ENCODE measurements around the gene WDR59. TPM values are rescaled to one million over a fixed set of nuclear protein-coding genes. Genes with fewer than 3 reads are reported as not detected.

WDR59 gene
- total RNA-seq, 1 experiment from 2014 or later = 32.0 TPM

DNA sequence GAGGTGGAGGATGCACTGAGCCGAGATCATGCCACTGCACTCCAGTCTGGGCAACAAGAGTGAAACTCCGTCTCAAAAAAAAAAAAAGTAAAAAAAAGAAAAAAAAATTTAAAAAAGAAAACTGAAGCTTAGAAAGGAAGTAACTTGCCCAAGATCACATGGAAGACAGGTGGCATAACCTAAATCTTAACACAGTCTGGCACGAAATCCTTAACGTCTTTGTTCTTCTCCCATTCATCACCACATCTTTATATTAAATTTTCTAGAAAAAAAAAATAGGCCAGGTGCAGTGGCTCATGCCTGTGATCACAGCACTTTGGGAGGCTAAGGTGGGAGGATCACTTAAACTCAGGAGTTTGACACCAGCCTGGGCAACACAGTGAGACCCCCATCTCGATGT is 9.3 kb downstream of the WDR59 start:
- Histone ChIP-seq H3K36me3 (replicated peaks; ENCODE audit: control insufficient read depth, insufficient read depth, low read length) (peaks cover 4% of the 10 kb centered on the region), H3K4me3 (ENCODE audit: insufficient read depth, low read depth, low read length) (no peak overlapping the region), H3K27me3 (ENCODE audit: control insufficient read depth, insufficient read depth, low read length) (no peaks in the 10 kb centered on the region)
- DNase-seq = no peak

DNA sequence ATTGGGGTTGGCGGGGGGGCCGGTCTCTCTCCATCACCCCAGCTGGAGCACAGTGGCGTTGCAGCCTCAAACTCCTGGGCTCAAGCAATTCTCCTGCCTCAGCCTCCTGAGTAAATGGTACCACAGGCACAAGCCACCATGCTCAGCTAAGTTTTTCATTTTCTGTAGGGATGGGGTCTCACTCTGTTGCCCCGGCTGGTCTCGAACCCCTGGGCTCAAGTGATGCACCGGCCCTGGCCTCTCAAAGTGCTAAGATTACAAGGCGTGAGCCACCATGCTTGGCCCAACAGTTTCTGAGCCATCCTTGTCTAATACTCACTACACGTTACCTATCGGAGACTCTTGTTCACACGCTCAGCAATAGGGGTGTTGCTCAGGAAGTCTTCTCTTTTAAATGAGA is 11.6 kb downstream of the WDR59 start:
- Histone ChIP-seq H3K36me3 (replicated peaks; ENCODE audit: control insufficient read depth, insufficient read depth, low read length) (peaks cover 4% of the 10 kb centered on the region), H3K4me3 (ENCODE audit: insufficient read depth, low read depth, low read length) (no peak overlapping the region), H3K27me3 (ENCODE audit: control insufficient read depth, insufficient read depth, low read length) (no peaks in the 10 kb centered on the region)
- DNase-seq = no peak

- Histone ChIP-seq H3K4me3 (ENCODE audit: insufficient read depth, low read depth, low read length) (no peak overlapping the region), H3K27me3 (ENCODE audit: control insufficient read depth, insufficient read depth, low read length) (no peaks in the 10 kb centered on the region), H3K36me3 (replicated peaks; ENCODE audit: control insufficient read depth, insufficient read depth, low read length) (peaks cover 14% of the 10 kb centered on the region)
- no peak for DNase-seq
Observed at GRCh38 chr16:74954763-74955162, 30.2 kb downstream of the WDR59 start.

DNA sequence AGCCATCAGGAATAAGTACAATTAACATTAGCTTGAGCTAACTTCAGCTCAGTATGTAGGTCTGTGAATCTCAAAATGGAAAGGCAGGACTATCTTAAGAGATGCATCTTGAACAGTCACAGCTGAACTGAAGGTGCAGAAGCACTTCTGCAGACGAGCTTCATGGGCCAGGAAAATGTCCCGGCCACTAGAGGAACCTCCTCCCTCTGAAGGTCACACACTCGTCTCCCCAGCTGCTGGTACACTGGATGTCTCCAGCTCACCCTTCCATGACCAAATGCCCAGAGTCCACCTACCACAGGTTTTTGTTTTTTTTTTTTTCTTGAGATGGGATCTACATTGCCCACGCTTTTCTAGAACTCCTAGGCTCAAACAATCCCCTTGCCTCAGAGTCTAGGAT is 33.2 kb downstream of the WDR59 start:
- peaks cover 16% of the 10 kb centered on the region for H3K36me3 ChIP-seq (replicated peaks; ENCODE audit: control insufficient read depth, insufficient read depth, low read length)
- no peak overlapping the region for H3K4me3 ChIP-seq (ENCODE audit: insufficient read depth, low read depth, low read length)
- H3K27me3 ChIP-seq (ENCODE audit: control insufficient read depth, insufficient read depth, low read length) = no peaks in the 10 kb centered on the region
- no peak for DNase-seq

DNA sequence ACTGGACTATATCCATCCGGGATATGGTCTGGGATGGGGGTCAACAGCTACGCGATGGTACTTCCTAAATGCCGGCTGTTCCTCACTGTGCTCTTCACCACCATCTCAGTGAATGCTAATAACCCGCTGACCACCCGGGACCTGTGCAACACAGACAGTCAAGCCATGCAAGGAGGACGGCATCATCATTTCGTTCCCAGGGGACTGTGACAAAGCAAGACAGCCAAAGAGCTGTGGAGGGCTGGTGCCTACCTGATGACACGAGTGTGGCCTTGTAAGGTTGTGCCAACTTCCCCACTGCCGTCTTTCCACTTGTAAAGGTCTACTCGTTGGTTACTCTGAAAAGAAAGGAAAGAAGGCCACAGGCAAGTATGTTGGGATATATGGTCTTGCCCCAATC is 33.7 kb downstream of the WDR59 start:
- Histone ChIP-seq H3K36me3 (replicated peaks; ENCODE audit: control insufficient read depth, insufficient read depth, low read length) (peaks cover 16% of the 10 kb centered on the region), H3K4me3 (ENCODE audit: insufficient read depth, low read depth, low read length) (no peak overlapping the region), H3K27me3 (ENCODE audit: control insufficient read depth, insufficient read depth, low read length) (no peaks in the 10 kb centered on the region)
- DNase-seq = no peak

DNA sequence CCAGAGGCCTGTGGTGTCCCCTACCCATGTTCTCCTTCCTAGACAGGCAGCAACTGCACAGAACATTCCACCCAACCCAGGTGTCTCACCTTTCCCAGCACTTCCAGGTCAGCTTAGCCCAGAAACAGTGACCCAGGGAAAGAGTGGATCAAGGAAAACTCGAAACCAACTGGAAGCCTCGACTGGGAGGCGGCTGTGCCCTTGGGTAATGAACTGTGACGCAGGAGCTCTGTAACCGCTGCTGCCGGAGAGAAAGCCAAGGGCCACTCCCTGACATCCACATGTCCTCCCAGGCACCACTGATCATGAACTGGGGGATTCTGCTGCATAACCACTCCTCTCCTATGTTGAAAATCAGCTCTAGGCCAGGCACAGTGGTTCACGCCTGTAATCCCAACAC is 34.4 kb downstream of the WDR59 start:
- DNase-seq = no peak
- H3K36me3 ChIP-seq (replicated peaks; ENCODE audit: control insufficient read depth, insufficient read depth, low read length) = peaks cover 14% of the 10 kb centered on the region
- no peaks in the 10 kb centered on the region for H3K27me3 ChIP-seq (ENCODE audit: control insufficient read depth, insufficient read depth, low read length)

DNA sequence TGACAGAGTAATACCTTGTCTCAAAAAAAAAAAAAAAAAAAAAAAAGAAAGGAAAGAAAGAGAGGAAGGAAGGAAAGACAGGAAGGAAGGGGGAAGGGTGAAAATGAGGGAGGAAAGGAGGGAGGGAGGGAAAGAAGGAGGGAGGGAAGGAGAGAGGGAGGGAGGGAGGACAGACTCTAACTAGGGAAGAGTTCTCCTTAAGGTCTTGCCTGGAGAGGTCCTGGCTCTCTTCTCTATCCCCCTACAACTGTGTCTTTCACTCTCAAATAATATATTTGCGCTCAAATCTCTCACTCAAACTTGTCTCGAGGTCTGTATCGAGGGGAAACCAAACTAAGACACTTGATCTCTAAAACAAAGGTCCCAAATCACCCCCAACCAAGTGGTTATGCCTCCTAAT is 35.6 kb downstream of the WDR59 start:
- Histone ChIP-seq H3K27me3 (ENCODE audit: control insufficient read depth, insufficient read depth, low read length) (no peaks in the 10 kb centered on the region), H3K4me3 (ENCODE audit: insufficient read depth, low read depth, low read length) (no peak overlapping the region), H3K36me3 (replicated peaks; ENCODE audit: control insufficient read depth, insufficient read depth, low read length) (peaks cover 11% of the 10 kb centered on the region)
- DNase-seq = no peak

More for the DNA sequence above, 34.4 kb downstream of the WDR59 start:
- H3K4me3 ChIP-seq (ENCODE audit: insufficient read depth, low read depth, low read length) = no peak overlapping the region

DNA sequence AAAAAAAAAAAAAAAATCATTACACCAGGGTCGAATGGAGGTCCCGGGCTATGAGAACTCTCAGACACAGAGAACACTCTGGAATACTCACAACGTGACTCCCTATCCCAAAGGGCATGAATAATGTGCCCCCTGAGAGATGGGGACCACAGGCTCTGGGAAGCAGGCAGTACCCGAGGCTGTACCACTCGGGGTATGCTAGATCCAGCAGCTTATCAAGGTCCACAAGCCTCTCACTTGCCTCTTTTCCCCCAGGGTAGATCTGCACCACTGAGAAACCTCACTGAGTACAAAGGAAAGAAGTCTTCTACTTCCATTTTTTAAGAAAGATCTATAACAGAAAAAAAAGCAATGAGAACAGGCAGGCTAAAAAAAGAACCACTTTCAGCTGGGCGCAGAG is 40.5 kb downstream of the WDR59 start:
- H3K27me3 ChIP-seq (ENCODE audit: control insufficient read depth, insufficient read depth, low read length) = no peaks in the 10 kb centered on the region
- no peak overlapping the region for H3K4me3 ChIP-seq (ENCODE audit: insufficient read depth, low read depth, low read length)
- DNase-seq = no peak
- H3K36me3 ChIP-seq (replicated peaks; ENCODE audit: control insufficient read depth, insufficient read depth, low read length) = peaks cover 16% of the 10 kb centered on the region

DNA sequence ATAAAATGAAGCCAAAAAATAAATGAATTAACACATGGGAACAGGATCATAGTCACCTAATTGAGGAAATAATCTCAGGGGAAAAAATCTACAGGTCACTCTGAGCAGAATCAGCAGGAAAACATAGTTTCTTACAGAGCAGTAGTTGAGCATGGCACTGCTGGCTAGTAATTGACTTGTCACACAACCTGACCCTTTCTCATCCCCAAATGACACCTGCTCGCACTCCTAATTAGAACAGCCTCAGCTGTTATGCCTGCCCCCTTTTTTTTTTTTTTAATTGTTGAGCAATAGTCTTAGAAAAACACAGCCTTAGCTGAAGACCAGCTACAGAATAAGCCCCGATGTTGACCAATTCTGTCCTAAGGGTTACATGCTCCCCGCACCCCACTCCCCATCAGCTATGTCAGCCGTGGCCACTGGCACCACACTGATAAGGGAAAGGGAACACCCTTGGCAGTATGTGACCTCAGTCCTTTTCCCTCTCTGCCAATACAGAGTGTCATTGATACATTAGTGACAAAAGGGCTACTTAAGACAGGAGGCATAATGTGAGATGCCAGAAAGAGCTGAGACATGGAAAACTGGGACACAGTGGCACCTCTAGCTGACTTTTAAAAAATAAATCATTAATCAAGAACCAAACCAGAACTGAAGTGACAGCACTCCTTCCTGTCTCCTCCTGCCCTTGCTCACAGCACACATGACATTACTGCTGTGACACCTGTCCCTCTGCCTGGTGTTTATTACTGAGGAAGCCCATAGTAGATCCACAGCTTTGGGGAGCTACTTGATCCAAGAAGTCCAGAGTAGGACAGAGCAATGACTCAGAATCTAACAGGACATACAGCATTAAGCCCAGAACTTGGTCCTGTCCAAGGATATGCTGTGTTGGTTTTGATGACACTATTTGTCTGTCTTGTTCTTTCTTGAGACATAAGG is 41.7 kb downstream of the WDR59 start:
- DNase-seq = no peak
- Histone ChIP-seq H3K4me3 (ENCODE audit: insufficient read depth, low read depth, low read length) (no peak overlapping the region), H3K36me3 (replicated peaks; ENCODE audit: control insufficient read depth, insufficient read depth, low read length) (peaks cover 15% of the 10 kb centered on the region), H3K27me3 (ENCODE audit: control insufficient read depth, insufficient read depth, low read length) (no peaks in the 10 kb centered on the region)

GRCh38 chr16:74942566-74942965 is 42.4 kb downstream of the WDR59 start:
- no peak for DNase-seq
- no peak overlapping the region for H3K4me3 ChIP-seq (ENCODE audit: insufficient read depth, low read depth, low read length)
- peaks cover 17% of the 10 kb centered on the region for H3K36me3 ChIP-seq (replicated peaks; ENCODE audit: control insufficient read depth, insufficient read depth, low read length)
- H3K27me3 ChIP-seq (ENCODE audit: control insufficient read depth, insufficient read depth, low read length) = no peaks in the 10 kb centered on the region

- Histone ChIP-seq H3K27me3 (ENCODE audit: control insufficient read depth, insufficient read depth, low read length) (no peaks in the 10 kb centered on the region), H3K4me3 (ENCODE audit: insufficient read depth, low read depth, low read length) (no peak overlapping the region), H3K36me3 (replicated peaks; ENCODE audit: control insufficient read depth, insufficient read depth, low read length) (peaks cover 18% of the 10 kb centered on the region)
- DNase-seq = no peak
Observed at GRCh38 chr16:74939688-74940087, 45.2 kb downstream of the WDR59 start.

GRCh38 chr16:74936902-74937560 is 47.9 kb downstream of the WDR59 start:
- no peak overlapping the region for H3K4me3 ChIP-seq (ENCODE audit: insufficient read depth, low read depth, low read length)
- H3K36me3 ChIP-seq (replicated peaks; ENCODE audit: control insufficient read depth, insufficient read depth, low read length) = peaks cover 12% of the 10 kb centered on the region
- no peak for DNase-seq
- no peaks in the 10 kb centered on the region for H3K27me3 ChIP-seq (ENCODE audit: control insufficient read depth, insufficient read depth, low read length)

GRCh38 chr16:74931445-74931844 is 53.5 kb downstream of the WDR59 start:
- H3K36me3 ChIP-seq (replicated peaks; ENCODE audit: control insufficient read depth, insufficient read depth, low read length) = no peaks in the 10 kb centered on the region; the same call in none of the 2 replicates
- H3K4me3 ChIP-seq (ENCODE audit: insufficient read depth, low read depth, low read length) = no peak overlapping the region
- no peaks in the 10 kb centered on the region for H3K27me3 ChIP-seq (ENCODE audit: control insufficient read depth, insufficient read depth, low read length)
- no peak for DNase-seq

DNA sequence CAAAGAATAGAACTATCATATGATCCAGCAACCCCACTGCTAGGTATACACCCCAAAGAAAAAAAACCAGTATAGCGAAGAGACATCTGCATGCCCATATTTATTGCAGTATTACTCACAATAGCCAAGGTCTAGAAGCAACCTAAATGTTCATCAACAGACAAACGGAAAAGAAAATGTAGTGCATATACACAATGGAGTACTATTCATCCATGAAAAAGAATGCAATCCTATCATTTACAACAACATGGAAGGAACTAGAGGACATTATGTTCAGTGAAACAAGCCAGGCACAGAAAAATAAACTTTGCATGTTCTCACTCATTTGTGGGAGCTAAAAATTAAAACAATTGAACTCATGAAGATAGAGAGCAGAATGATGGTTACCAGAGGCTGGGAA is 55.3 kb downstream of the WDR59 start:
- H3K36me3 ChIP-seq (replicated peaks; ENCODE audit: control insufficient read depth, insufficient read depth, low read length) = no peaks in the 10 kb centered on the region; the same call in 1 of the 2 replicates
- no peak overlapping the region for H3K4me3 ChIP-seq (ENCODE audit: insufficient read depth, low read depth, low read length)
- no peak for DNase-seq
- H3K27me3 ChIP-seq (ENCODE audit: control insufficient read depth, insufficient read depth, low read length) = no peaks in the 10 kb centered on the region

- Histone ChIP-seq H3K4me3 (ENCODE audit: insufficient read depth, low read depth, low read length) (no peak overlapping the region), H3K36me3 (replicated peaks; ENCODE audit: control insufficient read depth, insufficient read depth, low read length) (peaks cover 6% of the 10 kb centered on the region), H3K27me3 (ENCODE audit: control insufficient read depth, insufficient read depth, low read length) (no peaks in the 10 kb centered on the region)
- no peak for DNase-seq
Observed at GRCh38 chr16:74926805-74927204, 58.1 kb downstream of the WDR59 start.
